OCI-LY1 (cell line): ENCODE results near the gene LARP1.

Source experiments
- H2AFZ ChIP-seq: fragments of 200-600 bp; sonication (generic), shearing (Covaris generic); 2 replicates; pipeline ENCODE4 v1.6.0; 2014; ENCODE audit warnings: antibody characterized with exemption, mild to moderate bottlenecking, low read length
- H3F3A ChIP-seq: fragments of 200-600 bp; sonication (generic), shearing (Covaris generic); 2 replicates; pipeline ENCODE4 v1.6.0; 2014; ENCODE audit warnings: mild to moderate bottlenecking, antibody characterized with exemption, low read length, moderate library complexity; ENCODE audit not compliant: insufficient read depth
- H3K27ac ChIP-seq: fragments of 200-600 bp; sonication (generic); 2 replicates; pipeline ENCODE4 v1.5.1; 2014; ENCODE audit warnings: low read length, mixed run types, mild to moderate bottlenecking, low read depth; ENCODE audit not compliant: poor library complexity, severe bottlenecking
- H3K27me3 ChIP-seq: fragments of 200-600 bp; sonication (generic); 2 replicates; pipeline ENCODE4 v1.6.0; 2014; ENCODE audit warnings: antibody characterized with exemption, mild to moderate bottlenecking, low read length, moderate library complexity; ENCODE audit not compliant: insufficient read depth
- H3K36me3 ChIP-seq: fragments of 200-600 bp; sonication (generic); 2 replicates; pipeline ENCODE4 v1.6.1; 2014; ENCODE audit warnings: mild to moderate bottlenecking, antibody characterized with exemption, low read length, moderate library complexity, mixed read lengths; ENCODE audit not compliant: insufficient read depth
- H3K4me1 ChIP-seq: fragments of 200-600 bp; sonication (generic); 2 replicates; pipeline ENCODE4 v1.5.1; 2014; ENCODE audit warnings: mild to moderate bottlenecking, low read length, moderate library complexity; ENCODE audit not compliant: insufficient read depth, severe bottlenecking
- H3K4me2 ChIP-seq: fragments of 200-600 bp; sonication (generic), shearing (Covaris generic); 2 replicates; pipeline ENCODE4 v1.6.1; 2014; ENCODE audit warnings: low read length
- H3K4me3 ChIP-seq: fragments of 200-600 bp; sonication (generic); 2 replicates; pipeline ENCODE4 v1.5.1; 2014; ENCODE audit warnings: low read length, low read depth, mild to moderate bottlenecking, mixed read lengths; ENCODE audit not compliant: poor library complexity, severe bottlenecking
- H3K79me2 ChIP-seq: fragments of 200-600 bp; shearing (Covaris generic); 2 replicates; pipeline ENCODE4 v1.6.1; 2016; ENCODE audit warnings: mixed run types, low read length, mixed read lengths; ENCODE audit not compliant: insufficient read depth
- H3K9ac ChIP-seq: fragments of 200-600 bp; sonication (generic), shearing (Covaris generic); 2 replicates; pipeline ENCODE4 v1.6.1; 2014; ENCODE audit warnings: mild to moderate bottlenecking, low read length, mixed read lengths
- H3K9me2 ChIP-seq: fragments of 200-600 bp; sonication (generic), shearing (Covaris generic); 2 replicates; pipeline ENCODE4 v1.6.1; 2014; ENCODE audit warnings: low read depth, mild to moderate bottlenecking, low read length, mixed read lengths
- H3K9me3 ChIP-seq: fragments of 200-600 bp; shearing (Covaris generic); 2 replicates; pipeline ENCODE4 v1.6.1; 2014; ENCODE audit warnings: low read length, mixed read lengths
- H4K20me1 ChIP-seq: fragments of 200-600 bp; sonication (generic), shearing (Covaris generic); 2 replicates; pipeline ENCODE4 v1.6.0; 2016; ENCODE audit warnings: mild to moderate bottlenecking, low read length; ENCODE audit not compliant: insufficient read depth
- EZH2 ChIP-seq: fragments of 200-600 bp; sonication (generic), shearing (Covaris generic); IDR thresholded peaks from 2 replicates; pipeline ENCODE4 v1.8.0; 2017; ENCODE audit warnings: borderline replicate concordance, mixed run types, mild to moderate bottlenecking, antibody characterized with exemption, low read length, moderate library complexity, mixed read lengths
- TF ChIP-seq, protein P1 (sequence below): fragments of 200-600 bp; sonication (generic), shearing (Covaris generic); IDR thresholded peaks from 2 replicates; pipeline ENCODE4 v1.5.1; 2017; ENCODE audit warnings: mild to moderate bottlenecking, antibody characterized with exemption, low read length, moderate library complexity, mixed read lengths

Gene LARP1

DNA sequence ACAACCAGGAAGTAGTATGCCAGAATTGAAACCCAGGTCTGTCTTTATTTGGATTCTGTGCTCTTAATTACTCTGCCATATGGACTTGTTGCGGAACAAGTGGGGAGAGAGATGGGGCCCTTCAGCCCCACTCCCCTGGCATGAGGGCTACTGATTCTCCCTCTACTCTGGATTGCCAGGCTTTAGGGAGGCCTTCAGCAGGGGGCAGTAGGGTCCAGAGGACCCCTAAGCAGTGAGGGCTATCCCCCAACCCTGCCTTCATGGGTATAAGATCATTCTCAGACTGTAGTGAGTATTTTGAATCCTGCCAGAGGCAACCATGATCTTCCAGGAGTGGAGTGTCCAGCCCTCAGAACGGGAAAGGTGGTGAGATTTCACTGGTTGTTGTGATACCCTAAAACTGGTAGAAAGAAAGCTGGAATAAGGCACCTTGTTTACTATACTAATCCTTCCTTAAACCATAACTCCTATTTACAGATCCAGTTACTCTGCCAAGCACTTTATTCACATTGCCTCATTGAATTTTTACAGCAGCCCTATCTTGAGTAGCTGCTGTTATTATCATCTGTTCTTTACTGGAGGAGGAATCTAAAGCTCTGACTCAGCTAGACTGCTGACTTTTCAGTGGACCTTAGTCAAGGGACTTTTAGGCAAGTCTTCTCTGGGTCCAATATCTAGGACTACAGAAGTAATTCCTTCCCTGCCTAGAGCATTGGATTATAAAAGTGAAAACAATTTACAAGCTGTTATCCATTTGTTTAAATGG lies 31.3 kb upstream of the LARP1 start:
- H3K79me2 ChIP-seq: no peaks in the 10 kb centered on the region
- H4K20me1 ChIP-seq: no peaks in the 10 kb centered on the region
- no peak overlapping the region for H3K4me2 ChIP-seq
- H3F3A ChIP-seq: no peaks in the 10 kb centered on the region
- TF ChIP-seq, protein P1, sequence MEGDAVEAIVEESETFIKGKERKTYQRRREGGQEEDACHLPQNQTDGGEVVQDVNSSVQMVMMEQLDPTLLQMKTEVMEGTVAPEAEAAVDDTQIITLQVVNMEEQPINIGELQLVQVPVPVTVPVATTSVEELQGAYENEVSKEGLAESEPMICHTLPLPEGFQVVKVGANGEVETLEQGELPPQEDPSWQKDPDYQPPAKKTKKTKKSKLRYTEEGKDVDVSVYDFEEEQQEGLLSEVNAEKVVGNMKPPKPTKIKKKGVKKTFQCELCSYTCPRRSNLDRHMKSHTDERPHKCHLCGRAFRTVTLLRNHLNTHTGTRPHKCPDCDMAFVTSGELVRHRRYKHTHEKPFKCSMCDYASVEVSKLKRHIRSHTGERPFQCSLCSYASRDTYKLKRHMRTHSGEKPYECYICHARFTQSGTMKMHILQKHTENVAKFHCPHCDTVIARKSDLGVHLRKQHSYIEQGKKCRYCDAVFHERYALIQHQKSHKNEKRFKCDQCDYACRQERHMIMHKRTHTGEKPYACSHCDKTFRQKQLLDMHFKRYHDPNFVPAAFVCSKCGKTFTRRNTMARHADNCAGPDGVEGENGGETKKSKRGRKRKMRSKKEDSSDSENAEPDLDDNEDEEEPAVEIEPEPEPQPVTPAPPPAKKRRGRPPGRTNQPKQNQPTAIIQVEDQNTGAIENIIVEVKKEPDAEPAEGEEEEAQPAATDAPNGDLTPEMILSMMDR: no peak
- no peak for TF ChIP-seq EZH2
- H3K27ac ChIP-seq: no peak overlapping the region
- H2AFZ ChIP-seq: no peak overlapping the region
- H3K4me1 ChIP-seq: no peaks in the 10 kb centered on the region
- no peak overlapping the region for H3K9ac ChIP-seq
- no peaks in the 10 kb centered on the region for H3K36me3 ChIP-seq
- no peak overlapping the region for H3K4me3 ChIP-seq
- H3K9me3 ChIP-seq: no peaks in the 10 kb centered on the region
- no peaks in the 10 kb centered on the region for H3K27me3 ChIP-seq
- H3K9me2 ChIP-seq: no peaks in the 10 kb centered on the region

DNA sequence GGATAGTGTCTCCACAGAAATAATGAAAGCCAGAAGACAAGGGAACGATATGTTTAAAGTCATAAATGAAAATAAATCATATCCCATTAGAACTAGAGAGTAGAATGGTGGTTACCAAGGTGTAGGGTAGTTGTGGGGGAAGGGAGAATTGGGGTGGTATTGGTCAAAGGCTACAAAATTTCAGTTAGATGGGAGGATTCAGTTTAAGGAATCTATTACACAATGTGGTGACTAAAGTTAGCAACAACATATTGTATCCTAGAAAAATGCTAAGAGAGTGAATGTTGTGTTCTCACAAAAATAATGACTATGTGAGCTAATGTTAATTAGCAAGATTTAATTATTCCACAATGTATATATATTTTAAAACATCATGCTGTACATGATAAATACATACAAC lies 27.8 kb upstream of the LARP1 start:
- no peaks in the 10 kb centered on the region for H3K36me3 ChIP-seq
- no peaks in the 10 kb centered on the region for H3K4me1 ChIP-seq
- H3K9me3 ChIP-seq: no peaks in the 10 kb centered on the region
- H3K9ac ChIP-seq: no peak overlapping the region
- H4K20me1 ChIP-seq: no peaks in the 10 kb centered on the region
- no peaks in the 10 kb centered on the region for H3K79me2 ChIP-seq
- no peak overlapping the region for H3K4me3 ChIP-seq
- H3K9me2 ChIP-seq: no peaks in the 10 kb centered on the region
- no peaks in the 10 kb centered on the region for H3K27me3 ChIP-seq
- no peaks in the 10 kb centered on the region for H3F3A ChIP-seq
- no peak overlapping the region for H3K4me2 ChIP-seq
- no peak overlapping the region for H3K27ac ChIP-seq
- no peak for TF ChIP-seq EZH2
- TF ChIP-seq, protein P1: no peak
- no peak overlapping the region for H2AFZ ChIP-seq

GRCh38 chr5:154728939-154729588 lies 26.1 kb upstream of the LARP1 start:
- no peak for TF ChIP-seq EZH2
- TF ChIP-seq, protein P1: no peak
- Histone ChIP-seq H3K9me3 (no peaks in the 10 kb centered on the region), H3K9me2 (no peaks in the 10 kb centered on the region)

More at GRCh38 chr5:154728939-154729588, 26.1 kb upstream of the LARP1 start:
- Histone ChIP-seq H4K20me1 (no peaks in the 10 kb centered on the region), H3K4me1 (no peaks in the 10 kb centered on the region), H3K27ac (no peak overlapping the region), H3K79me2 (no peaks in the 10 kb centered on the region), H2AFZ (no peak overlapping the region), H3K4me3 (no peak overlapping the region), H3K27me3 (no peaks in the 10 kb centered on the region), H3F3A (no peaks in the 10 kb centered on the region), H3K36me3 (no peaks in the 10 kb centered on the region), H3K9ac (no peak overlapping the region), H3K4me2 (no peak overlapping the region)
